GM20431 (cell line): ENCODE results near the gene PROC.

Experiments used
- in situ Hi-C: fragments of 300-500 bp; cut with MseI, MboI; formaldehyde crosslinking; loops from one replicate; pipeline ENCODE4 v1.15.0; 2020; ENCODE audit warnings: low sequenced_read_pairs; ENCODE audit not compliant: unreplicated experiment

The PROC gene

DNA sequence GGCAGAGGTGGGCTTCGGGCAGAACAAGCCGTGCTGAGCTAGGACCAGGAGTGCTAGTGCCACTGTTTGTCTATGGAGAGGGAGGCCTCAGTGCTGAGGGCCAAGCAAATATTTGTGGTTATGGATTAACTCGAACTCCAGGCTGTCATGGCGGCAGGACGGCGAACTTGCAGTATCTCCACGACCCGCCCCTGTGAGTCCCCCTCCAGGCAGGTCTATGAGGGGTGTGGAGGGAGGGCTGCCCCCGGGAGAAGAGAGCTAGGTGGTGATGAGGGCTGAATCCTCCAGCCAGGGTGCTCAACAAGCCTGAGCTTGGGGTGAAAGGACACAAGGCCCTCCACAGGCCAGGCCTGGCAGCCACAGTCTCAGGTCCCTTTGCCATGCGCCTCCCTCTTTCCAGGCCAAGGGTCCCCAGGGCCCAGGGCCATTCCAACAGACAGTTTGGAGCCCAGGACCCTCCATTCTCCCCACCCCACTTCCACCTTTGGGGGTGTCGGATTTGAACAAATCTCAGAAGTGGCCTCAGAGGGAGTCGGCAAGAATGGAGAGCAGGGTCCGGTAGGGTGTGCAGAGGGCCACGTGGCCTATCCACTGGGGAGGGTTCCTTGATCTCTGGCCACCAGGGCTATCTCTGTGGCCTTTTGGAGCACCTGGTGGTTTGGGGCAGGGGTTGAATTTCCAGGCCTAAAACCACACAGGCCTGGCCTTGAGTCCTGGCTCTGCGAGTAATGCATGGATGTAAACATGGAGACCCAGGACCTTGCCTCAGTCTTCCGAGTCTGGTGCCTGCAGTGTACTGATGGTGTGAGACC lies at the start of gene PROC:
PROC (plus strand) TSS at position 128 of the 812 bp plus-strand sequence. CDS start 1,516 bp downstream, outside the sequence.
- in situ Hi-C loops, result no loop called here

DNA sequence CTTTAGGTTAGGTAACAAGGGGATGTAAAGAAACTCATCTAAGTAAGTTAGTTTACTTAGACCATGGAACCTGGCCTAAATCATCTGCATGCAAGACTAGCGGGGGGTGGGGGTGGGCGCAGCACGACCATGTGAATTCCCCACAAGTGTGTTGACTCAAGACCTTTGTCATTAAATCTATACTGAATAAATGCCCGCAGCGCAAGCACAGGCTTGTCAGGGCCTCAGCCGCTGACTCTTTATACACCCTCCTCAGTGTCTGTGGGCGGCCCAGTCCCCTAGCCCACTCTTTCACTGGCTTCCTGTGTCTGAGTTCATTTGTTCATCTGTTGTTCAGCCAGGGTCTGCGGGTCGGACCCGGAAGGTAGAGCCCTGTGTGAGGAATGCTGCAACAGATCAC lies 48.2 kb upstream of the PROC start:
- in situ Hi-C loops, result no loop called here

DNA sequence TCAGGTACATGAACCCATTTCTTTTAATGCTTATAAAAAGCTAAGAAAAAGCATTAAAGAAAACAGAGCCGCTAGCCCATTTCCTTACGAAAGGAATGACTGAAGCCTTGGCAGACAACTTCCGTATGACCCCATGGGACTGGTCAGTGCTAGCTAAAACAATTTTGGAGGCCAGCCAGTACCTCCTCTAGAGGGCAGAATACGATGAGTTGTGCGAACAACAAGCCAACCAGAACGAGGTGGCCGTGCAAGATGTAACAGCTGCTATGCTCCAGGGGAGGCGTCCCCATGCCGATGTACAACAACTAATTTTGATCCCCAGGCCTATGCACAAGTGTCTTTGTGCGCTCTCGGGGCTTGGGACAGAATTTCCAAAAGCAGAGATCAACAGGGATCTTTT lies 47.2 kb upstream of the PROC start:
- in situ Hi-C loops, result no loop called here

DNA sequence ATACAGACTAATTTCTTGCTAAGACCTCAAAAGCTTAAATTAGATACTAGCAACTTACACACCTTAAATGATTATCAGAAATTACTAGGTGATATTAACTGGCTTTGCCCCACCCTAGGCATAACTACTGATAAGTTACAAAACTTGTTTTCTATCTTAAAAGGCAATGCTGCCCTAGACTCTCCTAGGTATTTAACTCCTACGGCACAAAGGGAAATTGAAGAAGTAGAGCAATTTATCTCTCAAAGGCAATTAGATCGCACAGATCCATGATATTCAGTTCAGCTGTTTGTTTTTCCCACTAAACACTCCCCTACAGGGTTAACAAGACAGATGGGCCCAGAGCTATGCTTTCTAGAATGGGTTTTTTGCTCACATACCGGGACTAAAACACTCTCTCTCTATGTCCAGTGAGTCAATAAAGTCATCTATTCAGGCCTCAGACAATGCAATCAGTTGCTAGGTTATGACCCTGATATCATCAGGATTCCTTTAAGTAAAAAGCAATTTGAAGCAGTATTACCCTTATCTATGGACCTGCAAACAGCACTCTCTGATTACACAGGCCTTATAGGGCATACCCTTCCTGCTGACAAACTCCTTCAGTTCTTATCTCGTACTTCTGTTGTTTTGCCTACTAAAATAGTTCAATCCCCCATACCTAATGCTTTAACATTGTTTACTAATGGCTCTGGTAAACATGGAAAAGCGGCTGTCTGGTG lies 44.7 kb upstream of the PROC start:
- in situ Hi-C loops, result no loop called here

DNA sequence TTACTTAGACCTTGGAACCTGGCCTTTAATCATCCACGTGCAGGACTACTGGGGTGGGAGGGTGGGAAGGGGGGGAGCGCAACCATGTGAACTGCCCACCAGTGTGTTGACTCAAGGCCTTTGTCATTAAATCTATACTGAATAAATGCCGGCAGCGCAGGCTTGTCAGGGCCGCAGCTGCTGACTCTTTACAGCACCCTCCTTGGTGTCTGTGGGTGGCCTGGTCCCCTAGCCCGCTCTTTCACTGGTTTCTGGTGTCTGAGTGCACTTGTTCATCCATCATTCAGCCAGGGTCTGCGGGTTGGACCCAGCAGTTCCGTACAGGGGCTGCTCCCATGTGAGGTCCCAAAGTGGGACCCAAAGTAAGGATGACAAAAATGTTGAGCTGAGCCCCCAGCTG lies 42.0 kb upstream of the PROC start:
- in situ Hi-C loops, result no loop called here

DNA sequence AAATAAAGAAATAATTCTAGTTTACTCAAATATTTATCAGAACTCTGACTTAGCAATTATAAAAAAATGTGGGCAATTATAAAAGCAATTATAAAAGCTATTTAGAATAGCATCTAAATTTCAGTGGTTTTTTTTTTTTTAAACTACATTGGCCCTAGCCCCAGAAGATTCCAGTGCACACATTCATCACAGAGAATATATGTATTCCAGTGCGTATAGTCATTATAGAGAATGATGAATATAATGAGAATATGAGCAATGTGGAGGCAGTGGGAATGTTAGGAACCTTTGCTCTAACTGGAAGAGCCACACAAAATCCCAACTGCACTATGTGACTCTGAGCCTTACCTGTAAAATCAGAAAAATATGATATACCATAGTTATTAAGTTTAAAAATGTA lies 41.0 kb upstream of the PROC start:
- in situ Hi-C loops, result no loop called here

DNA sequence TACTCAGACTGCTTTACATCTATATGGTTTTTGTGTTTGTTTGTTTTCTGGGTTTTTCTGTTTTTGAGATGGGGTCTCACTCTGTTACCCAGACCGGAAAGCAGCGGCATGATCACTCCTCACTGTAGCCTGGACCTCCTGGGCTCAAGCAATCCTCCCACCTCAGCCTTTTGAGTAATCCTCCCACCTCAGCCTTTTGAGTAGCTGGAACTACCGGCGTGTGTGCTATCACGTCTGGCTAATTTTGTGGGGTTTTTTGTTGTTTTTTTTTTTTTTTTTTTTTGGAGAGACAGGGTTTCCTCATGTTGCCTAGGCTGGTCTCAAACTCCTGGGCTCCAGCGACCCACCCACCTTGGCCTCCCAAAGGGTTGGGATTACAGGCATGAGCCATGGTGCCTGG lies 39.5 kb upstream of the PROC start:
- in situ Hi-C loops, result no loop called here

DNA sequence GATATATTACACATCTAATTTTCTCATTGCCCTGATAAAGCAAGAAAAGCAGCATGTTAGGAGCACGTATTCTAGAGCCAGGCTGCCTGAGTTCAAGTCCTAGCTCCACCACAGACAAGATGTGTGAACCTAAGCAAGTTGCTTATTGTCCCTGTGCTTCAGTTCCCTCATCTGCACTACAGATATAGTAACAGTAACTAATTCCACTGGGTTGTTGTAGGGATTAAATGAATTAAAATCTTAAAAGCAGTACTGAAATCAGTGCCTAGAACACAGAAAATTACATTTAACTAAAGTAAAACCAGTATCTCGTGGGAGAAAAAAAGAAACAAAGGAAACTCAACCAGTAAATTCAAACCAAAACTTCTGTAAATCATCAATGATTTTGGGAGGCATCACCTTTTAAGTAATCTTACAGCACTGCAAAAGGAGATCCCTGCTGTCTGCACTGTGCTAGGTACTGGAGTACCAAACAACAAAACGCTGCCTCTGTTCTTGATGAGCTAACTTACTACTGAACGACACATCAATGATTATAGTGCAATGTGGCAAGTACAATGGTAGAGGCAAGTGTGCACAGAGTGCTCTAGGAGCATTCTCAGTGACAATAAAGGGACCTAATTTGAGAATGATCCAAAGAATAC lies 38.4 kb upstream of the PROC start:
- in situ Hi-C loops, result no loop called here

DNA sequence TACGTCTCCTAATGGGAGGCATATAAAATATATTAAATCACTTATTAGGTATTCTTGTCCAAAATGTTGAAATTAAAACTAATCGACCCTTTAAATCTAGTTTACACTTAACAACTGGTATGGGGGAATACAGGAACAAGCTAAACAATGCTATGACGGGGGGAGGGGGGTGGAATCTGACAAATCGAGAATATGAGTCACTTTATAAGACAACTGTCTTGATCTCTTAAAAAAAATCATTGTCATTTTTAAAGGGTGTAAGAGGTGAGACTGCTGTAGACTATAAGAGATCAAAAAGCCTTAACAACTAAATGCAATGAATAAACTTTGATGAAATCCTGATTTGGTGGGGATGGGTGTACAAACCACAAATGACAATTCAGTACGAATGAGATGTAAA lies 36.5 kb upstream of the PROC start:
- in situ Hi-C loops, result no loop called here

DNA sequence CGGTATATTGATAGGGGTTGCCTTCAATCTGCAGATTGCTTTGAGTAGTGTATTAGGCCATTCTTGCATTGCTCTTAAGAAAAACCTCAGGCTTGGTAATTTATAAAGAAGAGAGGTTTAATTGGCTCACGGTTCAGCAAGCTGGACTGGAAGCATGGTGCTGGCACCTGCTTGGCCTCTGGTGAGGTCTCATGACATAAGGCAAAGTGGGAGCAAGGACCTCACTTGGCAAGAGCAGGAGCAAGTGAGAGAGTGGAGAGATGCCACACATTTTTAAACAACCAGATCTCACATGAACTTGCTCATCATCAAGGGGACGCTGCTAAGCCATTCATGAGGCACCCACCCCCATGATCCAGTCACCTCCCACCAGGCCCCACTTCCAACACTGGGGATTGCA lies 35.4 kb upstream of the PROC start:
- in situ Hi-C loops, result no loop called here

DNA sequence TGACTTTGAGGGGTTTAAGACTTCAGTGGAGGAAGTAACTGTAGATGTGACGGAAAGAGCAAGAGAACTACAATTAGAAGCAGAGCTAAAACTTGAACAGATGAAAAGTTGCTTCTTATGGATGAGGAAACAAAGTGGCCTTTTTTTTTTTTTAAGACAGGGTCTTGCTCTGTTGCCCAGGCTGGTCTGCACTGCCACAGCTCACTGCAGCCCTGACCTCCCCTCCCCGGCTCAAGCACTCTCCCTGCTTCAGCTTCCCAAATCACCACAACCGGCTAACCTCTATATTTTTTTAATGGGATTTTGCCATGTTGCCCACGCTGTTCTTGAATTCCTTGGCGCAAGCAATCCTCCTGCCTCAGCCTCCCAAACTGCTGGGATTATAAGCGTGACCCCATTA lies 33.7 kb upstream of the PROC start:
- in situ Hi-C loops, result no loop called here

DNA sequence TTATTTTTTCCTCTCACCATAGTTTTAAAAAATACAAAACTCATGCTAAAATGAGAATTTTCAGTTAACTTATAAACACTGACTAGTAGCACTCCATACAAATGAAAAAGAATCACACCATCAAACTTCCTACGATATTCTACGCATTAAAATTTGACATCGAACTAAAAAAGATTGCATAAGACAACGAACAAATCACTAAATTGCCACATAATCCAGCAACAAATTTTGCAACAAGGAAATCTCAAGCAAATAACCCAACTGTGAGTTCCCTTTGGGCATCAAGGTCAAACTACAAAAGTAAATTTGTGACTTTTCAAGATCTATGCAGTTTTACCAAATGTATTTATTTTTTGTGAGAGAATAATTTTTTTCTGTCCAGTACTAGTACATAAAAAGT lies 32.0 kb upstream of the PROC start:
- in situ Hi-C loops, result no loop called here

DNA sequence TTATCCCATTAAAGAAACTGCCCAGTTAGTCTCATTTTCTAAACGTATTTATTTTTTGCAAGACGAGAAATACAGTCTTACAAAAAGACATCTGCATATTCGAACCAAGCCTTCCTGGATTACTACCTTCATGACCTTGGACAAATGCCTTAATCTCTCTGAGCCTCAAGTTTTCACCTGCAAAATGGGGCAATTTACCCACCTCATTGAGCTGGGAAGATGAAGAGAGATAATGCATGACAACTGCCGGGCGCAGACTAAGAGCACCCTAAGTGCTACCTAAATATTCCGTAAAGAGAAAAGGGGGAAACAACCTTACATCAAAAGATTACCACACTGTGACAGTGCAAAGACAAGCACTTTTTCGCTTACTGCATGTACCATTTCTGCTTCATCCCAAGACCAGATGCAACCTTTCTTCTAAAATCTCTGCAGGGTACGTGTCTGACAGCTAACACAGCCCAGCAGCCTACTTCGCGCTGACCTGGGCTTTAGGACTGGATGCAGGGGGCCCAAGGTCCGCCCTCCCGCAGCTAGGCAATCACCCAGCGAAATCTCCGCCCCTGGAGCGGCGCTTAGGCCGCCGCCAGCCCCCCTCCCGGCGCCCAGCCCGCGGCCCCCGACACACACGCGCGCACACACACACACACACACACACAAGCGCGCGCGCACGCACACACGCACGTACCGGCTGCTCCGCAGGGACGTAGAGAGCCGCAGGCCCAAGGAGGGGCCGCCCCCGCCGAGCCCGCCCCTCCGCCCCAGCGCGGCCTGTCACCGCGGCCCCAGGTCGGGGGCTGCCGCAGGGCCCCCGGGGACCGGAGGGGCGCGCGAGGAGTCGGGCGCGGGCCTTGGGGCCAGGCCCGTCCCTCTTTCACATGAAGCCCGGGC lies 31.2 kb upstream of the PROC start:
- in situ Hi-C loops, result no loop called here

DNA sequence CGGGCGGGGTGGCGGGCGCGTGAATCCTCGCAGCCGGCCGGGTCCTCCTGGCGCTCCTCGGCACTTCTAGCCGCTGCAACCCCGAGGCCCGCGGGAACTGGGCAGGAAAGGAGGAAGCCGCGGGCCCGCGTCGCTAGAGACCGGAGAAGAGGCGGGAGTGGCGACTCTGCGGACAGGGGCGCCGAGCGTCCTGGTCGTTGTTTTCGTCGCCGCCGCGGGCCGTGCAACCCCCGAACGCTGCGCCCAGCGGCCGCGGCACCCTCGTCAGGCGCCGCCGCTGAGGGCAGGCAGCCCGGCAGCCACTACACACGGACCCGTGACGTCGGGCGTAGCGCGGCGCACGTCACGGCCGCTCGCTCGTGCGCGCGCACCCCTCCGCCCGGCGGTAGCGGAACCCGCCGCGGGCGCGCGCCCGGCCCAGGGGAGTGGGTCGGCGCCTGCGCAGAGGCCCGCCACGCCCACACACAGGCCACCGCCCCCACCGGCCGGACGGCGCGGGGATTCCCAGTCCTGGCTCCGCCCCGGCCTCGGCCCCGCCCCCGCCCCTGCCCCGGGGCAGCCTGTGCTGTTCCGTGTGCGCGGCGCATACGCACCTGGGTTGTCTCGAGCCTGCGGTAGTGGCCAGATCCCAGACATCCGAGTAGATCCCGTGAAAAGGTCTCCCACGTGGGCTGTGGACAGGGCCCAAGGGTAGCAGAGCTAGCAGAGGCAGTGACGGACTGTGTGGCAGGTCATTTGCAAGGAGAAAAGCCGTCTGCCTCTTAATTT lies 30.4 kb upstream of the PROC start, which contains the start of gene MAP3K2:
MAP3K2 (minus strand) TSS at position 321 of the 768 bp plus-strand sequence. CDS start 44,846 bp downstream, outside the sequence.
- in situ Hi-C loops, result no loop called here

DNA sequence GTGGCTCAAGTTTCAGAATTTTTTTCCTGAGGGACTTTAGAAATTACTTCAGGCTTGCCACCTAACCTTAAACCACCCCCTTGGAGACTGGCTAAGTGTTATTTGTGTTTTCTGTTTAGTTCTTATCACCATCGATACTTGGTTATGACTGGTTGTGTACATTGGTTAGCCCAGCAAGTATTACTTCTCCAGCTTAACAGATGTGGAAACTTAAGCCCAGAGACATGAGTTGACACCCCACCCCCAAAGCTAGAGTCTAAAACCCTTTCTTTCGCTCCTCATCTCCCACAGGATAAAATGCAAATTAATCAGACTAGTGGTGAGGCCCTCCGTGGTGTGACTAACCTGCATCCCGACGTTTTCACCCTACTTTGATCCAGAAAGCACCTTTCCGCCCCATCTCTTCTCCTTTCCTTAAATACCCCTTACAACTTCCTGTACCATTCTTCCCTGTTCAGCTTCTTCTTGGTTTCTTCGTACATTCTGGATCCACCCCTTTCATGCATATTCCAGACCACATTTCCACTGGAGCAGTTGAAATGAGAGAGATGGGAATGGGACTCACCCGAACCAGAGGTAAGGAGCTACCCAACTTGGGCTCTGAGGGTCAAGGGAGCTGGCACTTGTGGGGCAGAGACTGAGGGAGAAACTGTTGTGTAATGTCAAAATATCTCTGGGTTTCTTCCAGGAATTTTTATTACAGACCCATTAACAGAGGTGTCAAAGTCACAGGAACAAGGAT lies 29.6 kb upstream of the PROC start:
- in situ Hi-C loops, result no loop called here

DNA sequence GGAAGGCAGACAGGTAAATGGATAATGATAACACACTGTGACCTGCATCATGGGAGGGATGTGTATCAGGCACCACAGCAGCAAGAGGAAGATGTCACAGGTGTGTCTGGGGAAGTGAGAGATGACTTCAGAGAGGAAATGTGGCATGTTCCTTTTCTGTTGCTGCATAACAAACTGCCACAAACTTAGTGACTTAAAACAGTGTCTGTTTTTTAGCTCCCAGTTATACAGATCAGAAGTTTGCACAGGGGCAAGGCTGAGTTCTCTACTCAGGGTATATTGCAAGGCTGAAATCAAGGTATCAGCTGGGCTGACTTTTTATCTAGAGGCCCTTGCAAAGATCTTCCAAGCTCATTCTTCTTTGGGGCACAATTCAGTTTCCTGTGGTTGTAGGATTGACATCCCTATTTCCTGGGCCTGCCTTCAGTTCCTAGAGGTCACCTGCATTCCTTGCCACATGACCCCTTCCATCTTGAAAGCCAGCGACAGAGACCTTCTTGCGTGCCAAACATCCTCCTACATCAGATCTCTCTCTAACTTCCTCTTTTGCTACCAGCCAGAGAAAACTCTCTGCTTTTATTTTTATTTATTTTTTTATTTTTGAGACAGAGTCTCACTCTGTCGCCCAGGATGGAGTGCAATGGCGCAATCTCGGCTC lies 28.3 kb upstream of the PROC start:
- in situ Hi-C loops, result no loop called here

DNA sequence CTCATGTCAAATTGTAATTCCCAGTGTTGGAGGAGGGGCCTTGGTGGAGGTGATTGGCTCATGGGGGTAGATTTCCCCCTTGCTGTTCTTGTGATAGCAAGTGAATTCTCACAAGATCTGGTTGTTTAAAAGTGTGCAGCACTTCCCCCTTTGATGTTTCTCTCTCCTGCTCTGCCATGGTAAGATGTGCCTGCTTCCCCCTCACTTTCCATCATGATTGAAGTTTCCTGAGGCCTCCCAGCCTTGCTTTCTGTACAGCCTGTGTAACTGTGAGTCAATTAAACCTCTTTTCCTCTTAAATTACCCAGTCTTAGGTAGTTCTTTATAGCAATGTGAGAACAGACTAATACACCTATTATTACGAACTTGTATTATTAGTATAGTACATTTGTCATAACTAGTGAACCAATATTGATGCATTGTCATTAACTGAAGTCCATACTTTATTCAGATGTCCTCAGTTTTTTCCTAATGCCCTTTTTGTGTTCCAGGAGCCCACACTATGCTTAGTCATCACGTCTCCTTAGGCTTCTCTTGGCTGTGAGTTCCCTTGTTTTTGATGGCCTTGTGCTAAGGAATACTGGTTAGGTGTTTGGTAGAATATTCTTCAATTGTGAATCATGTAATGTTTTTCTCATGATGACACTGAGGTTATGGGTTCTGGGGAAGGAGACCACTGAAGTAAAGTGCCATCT lies 25.9 kb upstream of the PROC start:
- in situ Hi-C loops, result no loop called here
